ENCODE data around the gene MGME1.
"Not testable (repeated sequence)": the region's sequence is repeated elsewhere in the genome, so short reads cannot be mapped to it uniquely, and the experiment has no call there.

Gene MGME1

GRCh38 chr20:17958373-17959256 lies 10.2 kb upstream of the MGME1 start:
- no peak for TF ChIP-seq CTCF (IDR thresholded peaks at IDR 0.05; ENCODE audit: insufficient read depth, low read depth, low read length, missing control alignments)
- peak; percentile 26 for DNase-seq (ENCODE audit: low read depth)
- H3K4me3 ChIP-seq (ENCODE audit: low read depth, low read length): peak overlapping the region; percentile 24

GRCh38 chr20:17959257-17959627 lies 9.6 kb upstream of the MGME1 start:
- TF ChIP-seq CTCF (IDR thresholded peaks at IDR 0.05; ENCODE audit: insufficient read depth, low read depth, low read length, missing control alignments): no peak
- DNase-seq (ENCODE audit: low read depth): peak; percentile 60
- H3K4me3 ChIP-seq (ENCODE audit: low read depth, low read length): peak overlapping the region; percentile 48

- DNase-seq (ENCODE audit: low read depth): not testable (repeated sequence)
- peak overlapping the region; percentile 48 for H3K4me3 ChIP-seq (ENCODE audit: low read depth, low read length)
Measured at GRCh38 chr20:17960400-17960885, 8.4 kb upstream of the MGME1 start.

- peak; percentile 44 for DNase-seq (ENCODE audit: low read depth)
- TF ChIP-seq CTCF (IDR thresholded peaks at IDR 0.05; ENCODE audit: insufficient read depth, low read depth, low read length, missing control alignments): no peak
- H3K4me3 ChIP-seq (ENCODE audit: low read depth, low read length): peak overlapping the region; percentile 48
Measured at GRCh38 chr20:17960927-17961586, 7.8 kb upstream of the MGME1 start.

- DNase-seq (ENCODE audit: low read depth): no peak
- H3K4me3 ChIP-seq (ENCODE audit: low read depth, low read length): peak overlapping the region; percentile 48
- no peak for TF ChIP-seq CTCF (IDR thresholded peaks at IDR 0.05; ENCODE audit: insufficient read depth, low read depth, low read length, missing control alignments)
Measured at GRCh38 chr20:17961587-17961940, 7.3 kb upstream of the MGME1 start.

- TF ChIP-seq CTCF (IDR thresholded peaks at IDR 0.05; ENCODE audit: insufficient read depth, low read depth, low read length, missing control alignments): no peak
- peak overlapping the region; percentile 71 for H3K4me3 ChIP-seq (ENCODE audit: low read depth, low read length)
- no peak for DNase-seq (ENCODE audit: low read depth)
Measured at GRCh38 chr20:17963114-17963897, 5.5 kb upstream of the MGME1 start.

- no peak for DNase-seq (ENCODE audit: low read depth)
- TF ChIP-seq CTCF (IDR thresholded peaks at IDR 0.05; ENCODE audit: insufficient read depth, low read depth, low read length, missing control alignments): no peak
- peak overlapping the region; percentile 71 for H3K4me3 ChIP-seq (ENCODE audit: low read depth, low read length)
Measured at GRCh38 chr20:17964073-17964472, 4.7 kb upstream of the MGME1 start.

All from GM12865 (cell line).